Measurements from ENCODE around the gene CBL.
"Not testable (repeated sequence)": the region's sequence is repeated elsewhere in the genome, so short reads cannot be mapped to it uniquely, and the experiment has no call there.

GRCh38 chr11:119167077-119167458 is 39.1 kb upstream of the CBL start:
- not testable (repeated sequence) for TF ChIP-seq CTCF (IDR thresholded peaks at IDR 0.05); USF1 (CRISPR knock-in tag; IDR thresholded peaks at IDR 0.05)
